Retinal pigment epithelial cell (primary cell): ENCODE measurements around the gene PRSS23.

Experiments used
- DNase-seq: peaks from one replicate; pipeline ENCODE4 v3.0.0-alpha.2; 2010; ENCODE audit warnings: low read depth
- H3K4me3 ChIP-seq: 2 replicates; pipeline ENCODE4 v1.5.1; 2011; ENCODE audit warnings: mild to moderate bottlenecking, low read length, control low read depth, moderate library complexity
- CTCF ChIP-seq: conservative IDR thresholded peaks from 2 replicates; pipeline ENCODE4 v1.5.1; 2011; ENCODE audit warnings: low read depth, low read length, control low read depth, inconsistent platforms

PRSS23 gene

GRCh38 chr11:86800076-86800959 is at the start of gene PRSS23:
Gene PRSS23 (plus strand): TSS chr11:86800542. CDS start chr11:86807644, 7,102 bp downstream.
- H3K4me3 ChIP-seq = peak within 1 kb of the TSS; percentile 87
- no peak for DNase-seq
- no peak for TF ChIP-seq CTCF

GRCh38 chr11:86753459-86753858 is 46.9 kb upstream of the PRSS23 start:
- no peak for TF ChIP-seq CTCF
- no peak overlapping the region for H3K4me3 ChIP-seq
- DNase-seq = no peak

GRCh38 chr11:86755146-86755545 is 45.2 kb upstream of the PRSS23 start:
- no peak overlapping the region for H3K4me3 ChIP-seq
- DNase-seq = no peak
- TF ChIP-seq CTCF = no peak

- no peak for DNase-seq
- H3K4me3 ChIP-seq = no peak overlapping the region
- no peak for TF ChIP-seq CTCF
Observed at GRCh38 chr11:86758171-86758570, 42.2 kb upstream of the PRSS23 start.

- DNase-seq = no peak
- no peak for TF ChIP-seq CTCF
Observed at GRCh38 chr11:86760577-86760976, 39.8 kb upstream of the PRSS23 start.

GRCh38 chr11:86761978-86762377 is 38.4 kb upstream of the PRSS23 start:
- no peak for TF ChIP-seq CTCF
- DNase-seq = no peak
- no peak overlapping the region for H3K4me3 ChIP-seq

More at GRCh38 chr11:86760577-86760976, 39.8 kb upstream of the PRSS23 start:
- H3K4me3 ChIP-seq = no peak overlapping the region

GRCh38 chr11:86765203-86765602 is 35.1 kb upstream of the PRSS23 start:
- no peak for DNase-seq
- no peak for TF ChIP-seq CTCF

More at GRCh38 chr11:86765203-86765602, 35.1 kb upstream of the PRSS23 start:
- no peak overlapping the region for H3K4me3 ChIP-seq
